HPDE6-E6E7 (cell line): ENCODE results near the gene L1TD1.
"Not testable (repeated sequence)": the region's sequence is repeated elsewhere in the genome, so short reads cannot be mapped to it uniquely, and the experiment has no call there.

Experiments
- DNase-seq: peaks from one replicate; pipeline ENCODE4 v3.0.0; 2011; ENCODE audit warnings: missing footprints; ENCODE audit errors: extremely low spot score

Gene L1TD1

DNA sequence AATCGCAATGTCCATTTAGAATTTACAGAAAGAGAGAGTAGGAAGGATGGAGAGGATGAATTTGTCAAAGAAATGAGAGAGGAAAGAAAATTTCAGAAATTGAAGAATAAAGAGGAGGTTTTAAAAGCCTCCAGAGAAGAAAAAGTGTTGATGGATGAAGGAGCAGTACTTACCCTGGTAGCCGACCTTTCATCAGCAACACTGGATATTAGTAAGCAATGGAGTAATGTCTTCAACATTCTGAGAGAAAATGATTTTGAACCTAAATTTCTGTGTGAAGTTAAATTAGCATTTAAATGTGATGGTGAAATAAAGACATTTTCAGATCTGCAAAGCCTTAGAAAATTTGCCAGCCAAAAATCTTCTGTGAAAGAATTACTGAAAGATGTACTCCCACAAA, 12.5 kb downstream of the L1TD1 start:
- no peak for DNase-seq

DNA sequence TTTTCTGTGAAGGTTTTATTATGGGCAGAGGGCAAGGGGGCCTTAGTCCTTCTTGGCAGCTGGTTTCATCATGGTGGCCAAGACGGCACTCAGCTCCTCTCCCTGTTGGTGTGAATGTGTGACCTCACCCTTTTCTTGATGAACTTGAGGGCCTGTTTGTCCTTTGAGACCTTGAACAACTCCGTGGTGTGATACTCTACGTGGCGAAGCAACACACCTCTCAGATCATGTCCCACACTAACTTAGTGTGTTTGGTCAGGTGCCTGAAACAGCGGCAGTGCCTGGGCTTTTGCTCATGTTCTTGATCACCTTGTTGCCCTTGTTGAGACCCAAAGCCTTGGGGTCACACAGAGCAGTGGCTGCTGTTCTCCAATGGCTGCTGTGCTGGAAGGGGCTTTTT, 13.4 kb downstream of the L1TD1 start:
- DNase-seq, result no peak

DNA sequence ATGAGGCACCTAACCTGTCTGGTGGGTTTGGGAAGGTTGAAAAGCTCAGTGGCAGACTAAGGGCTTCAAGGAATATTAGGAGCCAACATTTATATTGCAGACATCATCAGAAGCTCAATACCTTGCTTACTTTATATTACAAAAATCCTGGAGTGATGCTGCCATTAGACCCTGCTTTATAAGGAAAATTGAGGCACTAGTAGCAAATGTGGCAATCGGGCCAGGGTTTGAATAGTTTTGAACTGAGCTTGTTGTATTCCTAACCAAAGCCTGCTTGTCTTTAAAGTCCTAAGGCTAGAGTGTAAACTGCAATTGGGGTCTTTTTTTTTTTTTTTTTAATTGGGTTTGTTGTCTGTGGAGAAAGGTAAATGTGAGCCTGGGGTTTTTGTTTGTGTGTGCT, 14.3 kb downstream of the L1TD1 start:
- no peak for DNase-seq

DNA sequence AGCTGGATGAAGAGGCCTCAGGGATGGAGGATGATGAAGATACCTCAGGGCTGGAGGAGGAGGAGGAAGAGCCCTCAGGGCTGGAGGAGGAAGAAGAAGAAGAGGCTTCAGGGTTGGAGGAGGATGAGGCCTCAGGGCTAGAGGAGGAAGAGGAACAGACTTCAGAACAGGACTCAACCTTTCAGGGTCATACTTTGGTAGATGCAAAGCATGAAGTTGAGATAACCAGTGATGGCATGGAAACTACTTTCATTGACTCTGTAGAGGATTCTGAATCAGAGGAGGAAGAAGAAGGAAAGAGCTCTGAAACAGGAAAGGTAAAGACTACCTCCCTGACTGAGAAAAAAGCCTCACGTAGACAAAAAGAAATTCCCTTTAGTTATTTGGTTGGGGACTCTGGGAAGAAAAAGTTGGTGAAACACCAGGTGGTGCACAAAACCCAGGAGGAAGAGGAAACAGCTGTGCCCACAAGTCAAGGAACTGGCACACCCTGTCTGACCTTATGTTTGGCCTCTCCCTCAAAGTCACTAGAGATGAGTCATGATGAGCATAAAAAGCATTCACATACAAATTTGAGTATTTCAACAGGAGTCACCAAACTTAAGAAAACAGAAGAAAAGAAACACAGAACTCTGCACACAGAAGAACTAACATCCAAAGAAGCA, 15.4 kb downstream of the L1TD1 start:
- DNase-seq, result peak; percentile 34

DNA sequence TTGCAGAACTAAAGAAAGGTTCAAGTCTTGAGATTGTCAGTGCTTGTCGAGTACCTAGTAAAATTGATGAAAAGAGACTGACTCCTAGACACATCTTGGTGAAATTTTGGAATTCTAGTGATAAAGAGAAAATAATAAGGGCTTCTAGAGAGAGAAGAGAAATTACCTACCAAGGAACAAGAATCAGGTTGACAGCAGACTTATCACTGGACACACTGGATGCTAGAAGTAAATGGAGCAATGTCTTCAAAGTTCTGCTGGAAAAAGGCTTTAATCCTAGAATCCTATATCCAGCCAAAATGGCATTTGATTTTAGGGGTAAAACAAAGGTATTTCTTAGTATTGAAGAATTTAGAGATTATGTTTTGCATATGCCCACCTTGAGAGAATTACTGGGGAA, 16.3 kb downstream of the L1TD1 start:
- no peak for DNase-seq

DNA sequence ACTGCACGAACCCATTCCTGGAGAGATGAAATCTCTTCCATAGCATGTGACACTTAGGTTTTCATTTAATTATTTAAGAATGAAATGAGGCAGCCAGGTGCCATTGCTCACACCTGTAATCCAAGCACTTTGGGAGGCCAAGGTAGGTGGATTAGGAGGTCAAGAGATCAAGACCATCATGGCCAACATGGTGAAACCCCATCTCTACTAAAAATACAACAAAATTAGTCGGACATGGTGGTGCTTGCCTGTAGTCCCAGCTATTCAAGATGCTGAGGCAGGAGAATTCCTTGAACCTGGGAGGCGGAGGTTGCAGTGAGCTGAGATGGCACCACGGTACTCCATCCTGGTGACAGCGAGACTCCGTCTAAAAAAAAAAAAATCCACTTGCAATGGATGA, 17.8 kb downstream of the L1TD1 start:
- DNase-seq, result no peak

DNA sequence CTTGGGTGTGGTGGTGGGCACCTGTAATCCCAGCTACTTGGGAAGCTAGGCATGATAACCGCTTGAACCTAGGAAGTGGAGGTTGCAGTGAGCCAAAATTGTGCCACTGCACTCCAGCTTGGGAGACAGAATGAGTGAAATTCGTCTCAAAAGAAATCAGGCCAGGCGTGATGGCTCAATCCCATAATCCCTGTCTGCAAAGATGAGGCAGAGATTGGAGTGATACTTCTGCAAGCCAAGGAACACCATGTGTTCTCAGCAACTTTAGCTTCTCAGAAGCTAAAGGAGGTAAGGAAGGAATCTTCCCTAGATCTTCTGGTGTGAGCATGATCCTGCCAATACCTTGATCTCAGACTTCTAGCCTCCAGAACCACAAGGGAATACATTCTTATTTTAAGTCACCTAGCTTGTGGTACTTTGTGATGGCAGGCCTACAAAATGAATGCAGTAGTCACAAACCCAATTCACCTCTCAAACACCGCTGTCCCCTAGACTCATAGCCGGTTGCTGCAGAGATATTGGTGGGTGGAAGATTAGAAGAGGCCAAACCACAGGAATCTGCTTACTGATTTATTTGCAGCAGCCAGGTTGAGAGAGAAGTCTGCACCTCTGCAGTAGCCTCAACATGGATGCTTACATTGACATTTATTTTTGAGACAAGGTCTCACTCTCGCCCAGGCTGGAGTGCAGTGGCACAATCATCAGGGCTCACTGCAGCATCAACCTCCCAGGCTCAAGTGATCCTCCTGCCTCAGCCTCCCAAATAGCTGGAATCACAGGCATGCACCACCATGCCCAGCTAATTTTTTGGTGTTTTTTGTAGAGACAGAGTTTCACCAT, 18.6 kb downstream of the L1TD1 start:
- no peak for DNase-seq

DNA sequence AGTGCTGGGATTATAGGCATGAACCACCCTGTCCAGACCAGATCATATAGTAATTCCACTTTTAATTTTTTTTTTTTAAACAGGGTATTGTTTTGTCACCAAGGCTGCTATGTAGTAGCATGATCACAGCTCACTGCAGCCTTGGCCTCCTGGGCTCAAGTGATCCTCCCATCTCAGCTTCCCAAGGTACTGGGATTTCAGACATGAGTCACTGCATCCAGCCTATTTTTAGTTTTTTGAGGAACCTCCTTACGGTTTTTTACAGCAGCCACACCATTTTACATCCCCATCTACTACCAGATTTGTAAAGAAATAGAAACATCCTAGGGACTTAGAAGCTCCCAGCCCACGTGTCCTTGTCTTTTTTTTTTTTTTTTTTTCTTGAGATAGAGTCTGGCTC, 24.0 kb downstream of the L1TD1 start:
- DNase-seq, result no peak

DNA sequence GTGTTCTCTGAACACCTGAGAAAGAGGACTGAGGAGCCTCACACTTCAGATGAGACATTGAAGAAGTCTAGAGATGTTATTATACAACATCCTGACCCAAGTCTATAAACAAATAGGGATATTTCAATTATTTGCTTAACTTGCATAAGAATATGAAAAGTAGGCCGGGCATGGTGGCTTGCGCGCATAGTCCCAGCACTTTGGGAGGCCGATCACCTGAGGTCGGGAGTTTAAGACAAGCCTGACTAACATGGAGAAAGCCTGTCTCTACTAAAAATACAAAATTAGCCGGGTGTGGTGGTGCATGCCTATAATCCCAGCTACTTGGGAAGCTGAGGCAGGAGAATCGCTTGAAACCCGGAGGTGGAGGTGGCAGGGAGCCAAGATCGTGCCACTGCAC, 25.8 kb downstream of the L1TD1 start:
- DNase-seq, result not testable (repeated sequence)

DNA sequence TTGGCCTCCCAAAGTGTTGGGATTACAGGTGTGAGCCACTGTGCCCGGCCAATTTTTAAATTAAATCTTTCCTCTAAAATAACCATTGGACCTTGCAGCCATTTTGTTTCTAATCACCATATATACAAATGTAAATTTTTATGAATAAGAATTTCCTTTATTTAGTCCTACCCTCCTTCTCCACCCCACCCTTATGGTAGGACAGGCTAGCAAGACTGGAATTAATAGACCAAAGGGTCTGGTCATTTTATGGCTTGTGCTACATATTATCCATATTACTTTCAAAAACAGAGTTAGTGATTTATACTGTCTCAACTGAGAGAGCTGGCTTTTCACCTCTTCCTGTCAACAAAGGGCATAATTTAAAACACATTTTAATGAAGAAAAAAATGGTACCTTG, 26.5 kb downstream of the L1TD1 start:
- no peak for DNase-seq

DNA sequence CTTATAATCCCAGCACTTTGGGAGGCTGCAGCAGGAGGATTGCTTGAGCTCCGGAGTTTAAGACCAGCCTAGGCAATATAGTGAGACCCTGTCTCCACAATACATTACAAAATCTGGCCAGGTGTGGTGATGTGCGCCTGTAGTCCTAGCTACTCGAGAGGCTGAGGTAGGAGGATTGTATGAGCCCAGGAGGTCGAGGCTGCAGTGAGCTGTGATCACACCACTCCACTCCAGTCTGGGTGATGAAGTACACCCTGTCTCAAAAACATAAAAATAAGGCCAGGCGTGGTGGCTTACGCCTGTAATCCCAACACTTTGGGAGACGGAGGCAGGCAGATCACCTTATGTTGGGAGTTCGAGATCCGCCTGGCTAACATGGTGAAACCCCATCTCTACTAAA, 27.7 kb downstream of the L1TD1 start:
- DNase-seq, result no peak

DNA sequence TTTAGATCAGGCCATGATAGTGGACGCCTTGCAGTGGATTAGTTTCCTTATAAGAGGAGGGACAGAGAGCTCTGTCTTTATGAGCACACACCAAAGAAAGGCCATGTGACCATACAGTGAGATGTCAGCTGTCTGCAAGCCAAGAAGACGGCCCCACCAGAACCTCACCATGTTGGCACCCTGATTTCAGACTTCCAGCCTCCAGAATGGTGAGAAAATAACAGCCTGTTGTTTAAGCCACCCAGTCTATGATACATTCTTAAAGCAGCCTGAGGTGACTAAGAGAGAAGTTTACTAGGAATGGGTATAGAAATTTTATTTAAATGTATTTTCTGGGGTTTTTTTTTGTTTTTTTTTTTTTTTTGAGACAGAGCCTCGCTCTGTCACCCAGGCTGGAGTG, 29.5 kb downstream of the L1TD1 start:
- no peak for DNase-seq

DNA sequence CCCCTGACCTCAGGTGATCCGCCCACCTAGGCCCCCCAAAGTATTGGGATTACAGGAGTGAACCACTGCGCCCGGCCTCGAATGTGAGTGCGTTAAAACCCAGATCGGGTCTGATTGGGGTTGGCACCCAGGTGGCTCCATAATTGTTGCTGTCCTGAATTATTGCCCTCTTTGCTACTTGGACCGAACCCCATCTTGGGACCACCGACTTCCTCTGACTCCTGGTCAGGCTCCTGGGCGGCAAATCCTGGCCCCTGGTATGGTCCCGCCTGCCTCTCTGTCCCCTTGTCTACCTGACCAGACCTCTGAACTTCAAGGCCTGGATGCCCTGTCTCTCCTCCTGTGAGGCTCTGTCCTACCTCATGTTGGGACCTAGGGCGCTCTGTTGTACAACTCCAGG, 32.8 kb downstream of the L1TD1 start:
- DNase-seq, result no peak

DNA sequence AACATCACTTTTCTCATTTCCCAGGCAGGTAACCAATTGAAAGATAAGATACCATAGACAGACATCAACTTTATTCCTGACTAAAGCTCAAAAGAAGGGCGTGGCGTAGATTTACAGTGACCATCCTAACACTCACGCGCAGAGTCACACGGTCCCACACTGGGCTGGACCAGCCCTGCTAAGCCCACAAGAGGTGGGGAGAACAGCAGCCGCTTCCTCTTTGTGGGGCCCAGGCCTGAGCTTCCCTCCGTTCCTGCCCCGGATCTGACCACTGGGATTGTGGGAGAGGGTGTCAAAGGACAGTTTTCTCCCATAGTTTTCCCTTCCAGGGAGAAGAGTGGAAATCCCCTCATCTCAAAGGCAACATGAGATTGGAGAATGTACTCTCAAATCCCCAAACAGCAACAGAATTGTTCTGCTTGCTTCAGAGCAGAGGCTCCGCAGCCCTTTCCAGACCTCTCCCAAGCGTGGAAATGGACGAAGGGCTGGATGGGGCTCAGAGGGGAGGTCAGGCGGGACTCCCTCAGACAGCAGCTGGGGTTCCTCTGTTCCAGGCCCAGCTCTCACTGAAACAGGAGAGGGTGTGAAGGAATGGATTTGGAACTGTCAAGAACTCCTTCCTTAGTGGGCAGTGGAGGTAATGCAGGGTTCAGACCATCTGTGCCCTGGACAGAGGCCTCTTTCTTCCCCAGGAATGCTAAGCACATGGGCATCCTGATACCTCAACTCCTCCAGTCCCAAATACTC, 33.7 kb downstream of the L1TD1 start:
- no peak for DNase-seq

DNA sequence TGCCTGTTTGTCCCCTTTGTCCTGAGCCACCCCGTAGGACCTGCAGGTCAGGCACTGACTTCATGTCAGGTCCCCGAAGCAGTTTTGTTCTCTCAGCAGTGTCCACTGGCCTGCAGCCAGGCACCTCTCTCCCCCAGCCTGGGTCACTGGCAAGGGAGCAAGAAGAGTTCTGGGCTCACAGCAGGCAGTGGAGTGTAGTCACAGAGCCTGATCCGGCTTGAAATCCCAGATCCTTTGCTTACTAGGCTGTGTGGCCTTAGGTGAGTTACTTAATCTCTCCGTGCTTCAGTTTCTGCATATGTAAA, 34.2 kb downstream of the L1TD1 start:
- DNase-seq, result no peak

DNA sequence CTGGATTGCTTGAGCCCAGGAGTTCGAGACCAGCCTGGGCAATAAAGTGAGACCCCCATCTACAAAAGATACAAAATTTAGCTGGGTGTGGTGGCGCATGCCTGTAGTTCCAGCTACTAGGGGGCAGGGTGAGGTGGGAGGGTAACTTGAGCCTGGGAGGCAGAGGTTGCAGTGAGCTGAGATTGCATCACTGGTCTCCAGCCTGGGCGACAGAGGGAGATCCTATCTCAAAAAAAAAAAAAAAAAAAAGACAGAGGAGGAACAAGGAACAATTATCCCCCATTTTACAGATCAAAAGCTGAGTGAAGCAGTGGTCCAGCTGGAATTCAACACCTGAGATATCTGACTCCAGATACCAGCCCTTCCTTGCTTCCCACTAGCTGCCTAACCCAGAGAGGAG, 34.8 kb downstream of the L1TD1 start:
- no peak for DNase-seq

DNA sequence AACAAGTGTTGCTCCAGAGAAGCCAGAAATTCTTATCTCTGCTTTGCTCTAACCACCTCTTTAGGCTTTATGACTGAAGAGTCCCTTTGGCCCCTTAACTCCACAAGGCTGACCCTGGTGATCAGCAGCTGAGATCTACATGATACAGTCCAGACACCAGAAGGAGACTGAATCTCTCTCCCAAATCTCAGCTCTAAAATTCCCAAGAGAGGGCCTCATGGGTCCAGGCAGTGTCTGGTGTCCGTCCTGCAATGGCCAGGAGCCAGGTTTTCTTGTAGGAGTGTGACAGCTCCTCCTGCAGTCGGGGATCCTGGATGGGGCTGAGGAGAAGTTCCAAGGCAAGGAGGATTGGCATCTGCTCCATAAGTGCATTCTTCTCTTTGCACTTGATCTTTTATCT, 35.3 kb downstream of the L1TD1 start:
- no peak for DNase-seq

DNA sequence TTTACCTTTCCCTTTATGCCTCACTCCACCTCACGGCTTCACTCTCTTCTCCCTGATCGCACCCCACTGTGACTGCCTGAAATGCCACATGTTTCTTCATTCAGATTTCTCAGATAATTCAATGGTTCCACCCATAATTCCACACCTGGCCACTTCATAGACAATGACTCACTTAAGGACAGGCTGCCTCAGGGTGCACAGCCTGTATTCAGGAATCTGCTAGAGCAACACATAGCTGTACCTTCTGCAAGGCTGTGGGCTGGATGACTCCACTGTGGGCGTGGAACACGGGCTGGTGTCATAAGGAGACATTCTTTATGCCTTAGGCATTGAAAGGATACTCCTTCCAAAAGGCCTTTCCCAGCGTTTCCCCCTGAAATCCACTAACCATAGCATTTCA, 36.1 kb downstream of the L1TD1 start:
- DNase-seq, result peak; percentile 95

DNA sequence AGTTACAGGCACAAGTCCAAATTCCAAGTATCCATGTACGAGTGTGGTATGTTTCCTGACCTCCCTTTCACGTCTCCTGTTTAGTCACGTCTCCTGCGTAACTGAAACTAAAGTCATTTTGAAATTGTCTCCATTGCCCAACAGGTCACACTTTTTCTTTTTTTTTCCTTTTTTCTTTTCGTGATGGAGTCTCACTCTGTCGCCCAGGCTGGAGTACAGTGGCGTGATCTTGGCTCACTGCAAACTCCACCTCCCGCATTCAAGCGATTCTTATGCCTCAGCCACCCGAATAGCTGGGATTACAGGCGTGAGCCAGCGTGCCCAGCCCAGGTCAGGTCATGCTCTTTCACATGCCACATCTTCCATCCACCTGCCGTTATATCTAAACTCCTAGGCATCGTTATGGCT, 38.2 kb downstream of the L1TD1 start:
- no peak for DNase-seq

DNA sequence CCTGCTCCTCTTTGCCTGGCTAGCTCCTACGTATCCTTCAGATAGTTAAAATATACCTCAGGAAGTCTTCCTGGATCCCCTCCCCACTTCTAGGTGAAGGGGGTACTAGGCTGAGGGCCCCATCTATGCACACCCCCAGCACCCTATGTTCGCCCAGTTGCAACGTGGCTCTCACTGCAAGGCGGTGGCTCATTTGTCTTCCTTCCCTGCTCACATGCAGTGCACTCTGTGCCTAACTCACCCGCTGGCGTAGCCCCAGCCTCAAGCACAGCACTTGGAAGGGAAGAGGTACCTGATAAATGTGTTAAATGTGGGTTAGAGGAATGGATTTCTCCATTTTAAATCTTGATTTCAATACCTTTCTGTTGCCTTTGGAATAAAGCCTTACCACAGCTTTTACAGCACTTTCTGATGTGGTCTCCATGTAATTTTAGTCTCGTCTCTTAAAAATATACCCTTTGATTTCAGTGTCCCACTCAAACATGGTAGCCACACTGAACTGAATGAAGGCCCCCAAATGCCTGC, 39.3 kb downstream of the L1TD1 start:
- no peak for DNase-seq

DNA sequence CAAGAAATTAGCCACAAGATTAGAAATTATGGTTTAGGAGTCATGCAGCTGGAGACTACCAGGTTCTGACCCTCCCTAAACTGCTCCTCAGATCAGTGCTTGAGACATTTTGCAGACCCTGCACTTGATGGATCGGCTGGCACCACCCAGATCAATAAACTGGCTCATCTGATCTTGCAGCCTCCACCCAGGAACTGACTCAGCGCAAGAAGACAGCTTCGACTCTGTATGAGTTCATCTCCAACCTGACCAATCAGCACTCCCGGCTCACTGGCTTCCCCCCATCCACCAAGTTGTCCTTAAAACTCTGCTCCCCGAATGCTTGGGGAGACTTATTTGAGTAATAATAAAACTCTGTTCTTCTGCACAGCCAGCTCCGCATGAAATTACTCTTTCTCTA, 40.0 kb downstream of the L1TD1 start:
- DNase-seq, result no peak

DNA sequence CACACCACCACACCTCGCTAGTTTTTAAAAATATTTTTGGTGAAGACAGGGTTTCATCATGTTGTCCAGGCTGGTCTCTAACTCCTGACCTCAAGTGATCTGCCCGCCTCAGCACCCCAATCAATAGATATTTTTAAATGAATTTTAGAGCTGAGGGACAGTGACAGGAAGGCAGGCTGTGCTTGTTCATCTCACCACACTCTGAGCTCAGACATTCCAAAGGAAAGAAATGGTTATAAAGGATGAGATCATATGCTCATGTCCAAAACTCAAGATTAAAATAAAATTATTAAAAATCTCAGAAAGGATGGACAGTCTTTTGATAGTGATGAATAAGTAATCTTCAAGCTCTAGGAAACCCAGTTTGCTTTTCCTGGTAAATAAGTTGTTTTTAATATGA, 40.9 kb downstream of the L1TD1 start:
- DNase-seq, result no peak

DNA sequence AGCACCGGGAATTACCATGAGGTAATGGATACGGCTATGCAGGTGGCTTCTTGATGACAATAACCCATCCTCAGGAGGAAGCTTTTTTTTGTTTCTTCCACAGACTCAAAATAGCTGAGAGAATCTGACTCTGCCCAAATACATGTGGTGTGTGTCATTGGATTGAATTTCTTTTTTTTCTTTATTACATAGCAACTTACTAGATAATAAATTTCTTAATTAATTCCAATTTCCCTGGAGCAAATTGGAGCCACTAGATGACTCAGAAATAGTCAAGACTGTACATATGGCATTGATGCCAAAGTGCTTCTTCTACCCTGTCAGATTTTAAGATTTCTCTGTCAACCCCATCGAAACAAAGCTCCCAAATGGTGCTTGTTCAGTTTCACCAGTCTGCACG, 42.7 kb downstream of the L1TD1 start:
- DNase-seq, result no peak
